HL-60 (cell line): ENCODE measurements around the gene GID8.

Experiments
- DNase-seq, 2 experiments: peaks; one replicate each; pipeline ENCODE4 v3.0.0-alpha.2; 2010 to 2020; ENCODE audit warnings: low read depth in 1 of 2, low spot score in 1 of 2
- H3K27ac ChIP-seq: fragments of 250-450 bp; sonication (Bioruptor Pico); replicated peaks from 2 replicates; pipeline ENCODE4 v1.5.1; 2020; ENCODE audit warnings: mild to moderate bottlenecking, moderate library complexity
- H3K27me3 ChIP-seq: fragments of 250-450 bp; sonication (Bioruptor Pico); 2 replicates; pipeline ENCODE4 v1.5.1; 2021; ENCODE audit warnings: mild to moderate bottlenecking, moderate library complexity; ENCODE audit not compliant: insufficient read depth, poor library complexity, severe bottlenecking
- H3K4me3 ChIP-seq: replicated peaks from 2 replicates; pipeline ENCODE4 v1.5.1; 2011; ENCODE audit warnings: mild to moderate bottlenecking, control low read depth, low read length; ENCODE audit not compliant: insufficient read depth
- CTCF ChIP-seq: IDR thresholded peaks from one replicate; pipeline ENCODE4 v1.5.1; 2011; ENCODE audit warnings: low read length, control low read depth, inconsistent platforms; ENCODE audit not compliant: insufficient read depth
- GABPA ChIP-seq: IDR thresholded peaks from 2 replicates; pipeline ENCODE4 v1.6.1; 2012; ENCODE audit warnings: low read depth
- POLR2AphosphoS5 ChIP-seq: IDR thresholded peaks from 2 replicates; pipeline ENCODE4 v1.6.1; 2012; ENCODE audit warnings: low read depth
- REST ChIP-seq: IDR thresholded peaks from 2 replicates; pipeline ENCODE4 v1.6.1; 2012; ENCODE audit warnings: low read depth; ENCODE audit not compliant: insufficient replicate concordance
- SPI1 ChIP-seq: IDR thresholded peaks from 2 replicates; pipeline ENCODE4 v1.6.1; 2012; ENCODE audit warnings: low read depth, mild to moderate bottlenecking, borderline replicate concordance

GID8 gene

GRCh38 chr20:62897666-62898065, 40.3 kb upstream of the GID8 start:
- DNase-seq: no peak
- Histone ChIP-seq H3K27me3 (no peaks in the 10 kb centered on the region), H3K4me3 (no peak overlapping the region), H3K27ac (no peak overlapping the region)
- TF ChIP-seq CTCF (no peak), GABPA (no peak), SPI1 (no peak), REST (no peak), POLR2AphosphoS5 (no peak)

GRCh38 chr20:62898093-62898964, 39.6 kb upstream of the GID8 start:
- no peak overlapping the region for H3K4me3 ChIP-seq
- H3K27ac ChIP-seq: no peak overlapping the region
- H3K27me3 ChIP-seq: no peaks in the 10 kb centered on the region
- no peak for DNase-seq
- TF ChIP-seq REST (no peak), GABPA (no peak), CTCF (no peak), POLR2AphosphoS5 (no peak), SPI1 (no peak)

- no peaks in the 10 kb centered on the region for H3K27me3 ChIP-seq
- no peak overlapping the region for H3K27ac ChIP-seq
- DNase-seq: no peak
- TF ChIP-seq SPI1 (no peak), REST (no peak), POLR2AphosphoS5 (no peak)
- no peak overlapping the region for H3K4me3 ChIP-seq
These were observed 38.8 kb upstream of the GID8 start for GRCh38 chr20:62898970-62899632.
